Adipocyte (in vitro differentiated cells): ENCODE results near the gene TNKS2.
A peak's percentile ranks its signal among the peaks of the same experiment; 100 is the strongest.
"Not testable (repeated sequence)": the region's sequence is repeated elsewhere in the genome, so short reads cannot be mapped to it uniquely, and the experiment has no call there.

Experiments used
- DNase-seq: peaks from one replicate; pipeline ENCODE4 v3.0.0-alpha.2; 2015; ENCODE audit warnings: low read depth
- H3K27me3 ChIP-seq: replicated peaks from 2 replicates; pipeline ENCODE4 v1.7.0; 2013; ENCODE audit warnings: mild to moderate bottlenecking, low read length, moderate library complexity; ENCODE audit not compliant: control insufficient read depth, insufficient read depth
- H3K36me3 ChIP-seq: 2 replicates; pipeline ENCODE4 v1.7.0; 2013; ENCODE audit warnings: low read length, mild to moderate bottlenecking, moderate library complexity; ENCODE audit not compliant: control insufficient read depth, insufficient read depth, severe bottlenecking
- H3K4me1 ChIP-seq: 2 replicates; pipeline ENCODE4 v1.7.0; 2013; ENCODE audit warnings: mild to moderate bottlenecking, low read length, moderate library complexity; ENCODE audit not compliant: control insufficient read depth, insufficient read depth
- H3K4me3 ChIP-seq: 2 replicates; pipeline ENCODE4 v1.7.0; 2013; ENCODE audit warnings: mild to moderate bottlenecking, low read length, moderate library complexity
- H3K9ac ChIP-seq: 2 replicates; pipeline ENCODE4 v1.7.0; 2013; ENCODE audit warnings: mild to moderate bottlenecking, low read length, moderate library complexity
- H3K9me3 ChIP-seq: 2 replicates; pipeline ENCODE4 v1.7.0; 2013; ENCODE audit warnings: mild to moderate bottlenecking, low read length, moderate library complexity; ENCODE audit not compliant: control insufficient read depth

The TNKS2 gene

DNA sequence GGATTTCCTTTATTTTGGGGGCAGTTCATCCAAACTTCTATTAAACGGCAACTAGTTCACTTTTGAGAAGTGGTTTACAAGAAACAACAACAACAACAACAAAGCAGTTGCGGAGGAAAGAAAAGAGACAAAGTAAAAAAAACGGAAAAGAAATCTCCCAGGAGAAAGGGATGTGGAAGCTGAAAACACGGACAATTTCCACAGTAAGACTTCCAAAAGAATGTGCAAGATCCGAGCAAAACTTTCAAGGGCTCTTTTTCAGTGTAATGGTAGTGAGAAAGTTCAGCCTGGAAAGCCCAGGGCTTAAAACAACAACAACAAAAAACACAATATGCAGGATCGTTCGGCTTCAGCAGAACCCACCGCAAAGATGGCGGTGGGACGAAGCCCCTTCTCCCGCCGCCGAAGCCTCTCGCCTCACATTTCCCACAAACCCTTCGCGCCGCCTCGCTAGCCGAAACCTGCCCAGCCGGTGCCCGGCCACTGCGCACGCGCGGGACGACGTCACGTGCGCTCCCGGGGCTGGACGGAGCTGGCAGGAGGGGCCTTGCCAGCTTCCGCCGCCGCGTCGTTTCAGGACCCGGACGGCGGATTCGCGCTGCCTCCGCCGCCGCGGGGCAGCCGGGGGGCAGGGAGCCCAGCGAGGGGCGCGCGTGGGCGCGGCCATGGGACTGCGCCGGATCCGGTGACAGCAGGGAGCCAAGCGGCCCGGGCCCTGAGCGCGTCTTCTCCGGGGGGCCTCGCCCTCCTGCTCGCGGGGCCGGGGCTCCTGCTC, at the start of gene TNKS2:
TNKS2 (plus strand) TSS at position 553 of the 775 bp plus-strand sequence. CDS start 265 bp downstream, outside the sequence.
- DNase-seq: peak; percentile 98
- H3K9me3 ChIP-seq: no peaks in the 10 kb centered on the region
- H3K9ac ChIP-seq: peak within 1 kb of the TSS; percentile 90

DNA sequence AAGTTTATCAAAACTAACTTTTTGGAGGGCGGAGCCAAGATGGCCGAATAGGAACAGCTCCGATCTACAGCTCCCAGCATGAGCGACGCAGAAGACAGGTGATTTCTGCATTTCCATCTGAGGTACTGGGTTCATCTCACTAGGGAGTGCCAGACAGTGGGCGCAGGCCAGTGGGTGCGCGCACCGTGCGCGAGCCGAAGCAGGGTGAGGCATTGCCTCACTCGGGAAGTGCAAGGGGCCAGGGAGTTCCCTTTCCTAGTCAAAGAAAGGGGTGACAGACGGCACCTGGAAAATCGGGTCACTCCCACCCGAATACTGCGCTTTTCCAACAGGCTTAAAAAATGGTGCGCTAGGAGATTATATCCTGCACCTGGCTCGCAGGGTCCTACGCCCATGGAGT, 48.6 kb upstream of the TNKS2 start:
- not testable (repeated sequence) for H3K9ac ChIP-seq, H3K36me3 ChIP-seq, H3K4me1 ChIP-seq, H3K4me3 ChIP-seq, H3K9me3 ChIP-seq, DNase-seq, H3K27me3 ChIP-seq

More for the DNA sequence above, at the start of gene TNKS2:
- H3K4me3 ChIP-seq: peak within 1 kb of the TSS; percentile 97
- no peaks in the 10 kb centered on the region for H3K36me3 ChIP-seq
- H3K27me3 ChIP-seq: no peaks in the 10 kb centered on the region
- peaks cover 24% of the 10 kb centered on the region for H3K4me1 ChIP-seq

DNA sequence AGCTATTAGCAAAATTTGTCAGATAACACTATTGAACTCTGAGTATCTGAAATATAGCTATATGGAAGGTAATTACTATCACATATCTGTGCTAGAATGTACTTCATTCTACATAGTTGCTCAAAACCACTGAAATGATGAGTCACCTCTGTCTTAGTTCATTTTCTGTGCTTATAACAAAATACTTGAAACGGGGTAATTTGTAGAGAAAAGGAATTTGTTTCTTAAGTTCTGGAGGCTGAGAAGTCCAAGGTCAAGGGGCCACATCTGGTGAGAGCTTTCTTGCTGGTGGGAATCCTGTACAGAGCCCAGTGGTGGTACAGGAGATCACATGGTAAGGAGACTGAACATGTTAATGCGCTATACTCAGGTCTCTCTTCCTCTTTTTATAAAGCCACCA, 41.9 kb upstream of the TNKS2 start:
- no peaks in the 10 kb centered on the region for H3K9me3 ChIP-seq
- H3K9ac ChIP-seq: no peak overlapping the region
- H3K36me3 ChIP-seq: no peaks in the 10 kb centered on the region
- H3K27me3 ChIP-seq: no peaks in the 10 kb centered on the region
- peaks cover 6% of the 10 kb centered on the region for H3K4me1 ChIP-seq
- DNase-seq: peak; percentile 73
- no peak overlapping the region for H3K4me3 ChIP-seq

DNA sequence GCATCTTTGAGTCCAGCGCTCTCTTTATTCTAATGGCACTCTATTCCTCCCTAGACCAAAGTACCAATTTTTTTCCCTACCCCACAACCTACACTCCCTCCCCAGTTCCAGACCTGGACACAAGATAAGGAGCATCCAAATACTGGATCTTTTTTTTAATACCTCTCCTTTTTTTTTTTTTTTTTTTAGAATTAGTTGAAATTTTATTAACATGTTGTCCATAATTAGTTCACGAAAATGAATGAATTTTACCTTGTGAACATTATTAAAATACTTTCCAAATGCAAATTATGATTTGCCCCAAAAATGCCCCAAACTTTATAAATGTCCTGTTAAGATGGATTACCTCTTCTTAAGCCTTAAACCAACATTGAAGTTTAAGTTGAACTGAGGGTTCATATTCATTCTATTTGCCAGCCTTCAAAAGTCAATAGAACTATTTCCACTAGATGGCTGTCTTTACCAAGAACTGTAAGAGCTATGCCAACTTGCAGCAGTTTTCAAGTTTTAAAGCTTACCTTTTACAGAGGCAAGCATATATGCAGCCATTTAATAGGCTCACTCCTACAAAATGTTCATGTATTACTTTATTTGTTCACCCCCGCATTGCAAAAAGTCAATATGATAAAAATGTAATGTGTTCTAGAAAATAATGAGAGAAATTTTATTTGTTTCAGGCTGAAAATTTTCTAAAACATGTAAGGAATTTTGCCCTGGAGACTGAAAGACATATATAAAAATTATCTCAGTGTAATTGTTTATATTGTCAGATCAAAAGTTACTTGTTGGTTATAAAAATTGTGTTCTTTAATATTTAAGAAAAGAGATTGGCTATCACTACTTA, 39.7 kb upstream of the TNKS2 start:
- peaks cover 5% of the 10 kb centered on the region for H3K9me3 ChIP-seq
- H3K4me1 ChIP-seq: peaks cover 6% of the 10 kb centered on the region
- no peaks in the 10 kb centered on the region for H3K36me3 ChIP-seq
- H3K9ac ChIP-seq: no peak overlapping the region
- no peak overlapping the region for H3K4me3 ChIP-seq
- no peaks in the 10 kb centered on the region for H3K27me3 ChIP-seq
- DNase-seq: peak; percentile 86

DNA sequence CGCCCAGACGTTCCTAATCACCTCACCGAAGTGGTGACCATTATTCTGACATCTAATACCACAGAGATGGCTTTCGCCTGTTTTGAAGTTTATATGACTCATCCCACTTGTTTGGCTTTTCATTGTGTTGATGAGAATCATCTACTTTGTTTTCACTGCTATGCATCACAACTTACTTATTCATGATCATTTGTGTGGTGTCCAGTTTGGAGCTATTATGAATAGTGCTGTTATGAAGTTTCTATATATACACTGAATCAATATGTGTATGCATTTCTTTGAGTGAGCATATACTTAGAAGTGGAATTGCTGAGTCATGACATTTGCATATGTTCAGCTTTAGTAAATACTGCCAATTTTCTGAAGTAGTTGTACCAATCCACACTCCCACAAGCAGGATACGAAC, 38.6 kb upstream of the TNKS2 start:
- H3K9ac ChIP-seq: no peak overlapping the region
- DNase-seq: no peak
- no peak overlapping the region for H3K4me3 ChIP-seq
- H3K27me3 ChIP-seq: no peaks in the 10 kb centered on the region
- H3K4me1 ChIP-seq: peaks cover 6% of the 10 kb centered on the region
- H3K9me3 ChIP-seq: peaks cover 5% of the 10 kb centered on the region
- H3K36me3 ChIP-seq: no peaks in the 10 kb centered on the region

DNA sequence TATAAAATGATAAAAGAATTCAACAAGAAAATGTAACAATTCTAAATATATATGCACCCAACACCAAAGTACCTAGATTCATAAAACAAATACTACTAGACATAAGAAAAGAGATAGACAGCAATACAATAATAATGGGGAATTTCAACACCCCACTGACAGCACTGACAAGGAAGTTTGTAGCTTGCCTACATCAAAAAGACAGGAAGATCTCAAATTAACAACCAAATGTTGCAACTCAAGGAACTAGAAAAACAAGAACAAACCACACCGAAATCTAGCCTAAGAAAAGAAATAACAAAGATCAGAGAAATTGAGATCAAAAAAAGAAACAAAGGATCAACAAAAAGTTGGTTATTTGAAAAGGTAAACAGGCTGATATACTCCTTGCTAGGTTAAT, 36.5 kb upstream of the TNKS2 start:
- no peaks in the 10 kb centered on the region for H3K36me3 ChIP-seq
- DNase-seq: no peak
- H3K4me1 ChIP-seq: no peaks in the 10 kb centered on the region
- no peak overlapping the region for H3K4me3 ChIP-seq
- H3K9ac ChIP-seq: no peak overlapping the region
- H3K27me3 ChIP-seq: no peaks in the 10 kb centered on the region
- peaks cover 5% of the 10 kb centered on the region for H3K9me3 ChIP-seq

DNA sequence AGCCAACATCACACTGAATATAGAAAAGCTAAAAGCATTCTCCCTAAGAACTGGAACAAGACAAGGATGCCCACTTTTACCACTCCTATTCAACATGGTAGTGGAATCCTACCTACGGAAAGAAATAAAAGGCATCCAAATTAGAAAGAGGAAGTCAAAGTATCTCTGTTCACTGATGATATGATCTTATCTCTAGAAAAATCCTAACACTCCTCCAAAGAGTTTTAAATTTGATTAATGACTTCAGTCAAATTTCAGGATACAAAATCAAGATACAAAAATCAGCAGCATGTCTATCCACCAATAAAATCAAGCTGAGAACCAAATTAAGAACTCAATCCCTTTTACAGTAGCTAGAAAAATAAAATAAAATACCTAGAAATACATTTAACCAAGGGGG, 35.3 kb upstream of the TNKS2 start:
- H3K9me3 ChIP-seq: peaks cover 5% of the 10 kb centered on the region
- DNase-seq: no peak
- H3K27me3 ChIP-seq: no peaks in the 10 kb centered on the region
- H3K4me1 ChIP-seq: no peaks in the 10 kb centered on the region
- H3K4me3 ChIP-seq: no peak overlapping the region
- H3K36me3 ChIP-seq: no peaks in the 10 kb centered on the region
- no peak overlapping the region for H3K9ac ChIP-seq

DNA sequence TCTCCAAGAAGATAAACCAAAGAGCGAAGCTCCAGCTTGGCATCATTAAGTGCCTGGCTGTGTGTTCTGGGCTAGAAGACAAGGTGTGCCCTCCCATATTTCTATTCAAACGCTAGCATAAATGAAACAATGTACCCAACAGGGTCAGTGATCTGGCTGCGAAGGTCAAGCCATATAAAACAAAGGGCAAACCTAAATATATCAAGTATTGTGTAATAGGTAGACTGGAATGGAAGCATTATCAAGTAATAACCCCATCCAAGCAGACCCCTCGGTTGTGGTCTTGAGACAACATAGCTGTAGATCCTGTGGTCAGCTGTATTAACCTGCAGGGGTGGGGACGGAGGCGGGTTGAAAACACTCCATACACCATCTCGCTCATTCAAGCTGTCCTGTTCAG, 31.6 kb upstream of the TNKS2 start:
- DNase-seq: no peak
- H3K4me1 ChIP-seq: no peaks in the 10 kb centered on the region

DNA sequence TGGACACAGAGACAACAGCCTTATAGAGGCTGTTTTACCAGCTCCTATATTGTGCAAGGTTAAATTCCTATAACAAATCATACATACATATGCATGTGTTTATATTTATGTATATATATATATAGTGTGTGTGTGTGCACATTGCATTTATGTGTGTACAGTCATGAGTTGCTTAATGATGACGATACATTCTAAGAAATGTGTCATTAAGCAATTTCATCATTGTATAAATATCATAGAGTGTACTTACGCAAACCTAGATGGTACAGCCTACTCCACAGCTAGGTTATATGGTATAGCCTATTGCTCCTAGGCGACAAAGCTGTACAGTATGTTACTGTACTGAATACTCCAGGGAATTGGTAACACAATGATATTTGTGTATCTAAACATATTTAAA, 30.1 kb upstream of the TNKS2 start:
- Histone ChIP-seq H3K4me1 (no peaks in the 10 kb centered on the region), H3K4me3 (no peak overlapping the region), H3K36me3 (no peaks in the 10 kb centered on the region), H3K9me3 (peaks cover 5% of the 10 kb centered on the region), H3K9ac (no peak overlapping the region), H3K27me3 (no peaks in the 10 kb centered on the region)
- no peak for DNase-seq

More for the DNA sequence above, 31.6 kb upstream of the TNKS2 start:
- Histone ChIP-seq H3K4me3 (no peak overlapping the region), H3K27me3 (no peaks in the 10 kb centered on the region), H3K9ac (no peak overlapping the region), H3K9me3 (peaks cover 5% of the 10 kb centered on the region), H3K36me3 (no peaks in the 10 kb centered on the region)

DNA sequence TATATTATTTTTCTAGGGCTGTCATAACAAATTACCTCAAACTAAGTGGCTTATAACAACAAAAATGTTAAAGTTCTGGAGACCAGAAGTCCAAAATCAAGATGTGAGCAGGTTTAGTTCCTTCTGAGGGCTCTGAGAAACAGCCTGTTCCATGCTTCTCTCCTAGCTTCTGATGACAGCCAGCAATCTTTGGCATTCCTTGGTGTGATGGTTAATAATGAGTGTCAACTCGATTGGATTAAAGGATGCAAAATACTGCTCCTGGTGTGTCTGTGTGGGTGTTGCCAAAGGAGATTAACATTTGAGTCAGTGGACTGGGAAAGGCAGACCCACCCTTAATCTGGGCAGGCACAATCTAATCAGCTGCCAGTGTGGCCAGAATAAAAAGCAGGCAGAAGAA, 26.3 kb upstream of the TNKS2 start:
- no peaks in the 10 kb centered on the region for H3K9me3 ChIP-seq
- H3K9ac ChIP-seq: no peak overlapping the region
- H3K4me1 ChIP-seq: no peaks in the 10 kb centered on the region
- H3K27me3 ChIP-seq: no peaks in the 10 kb centered on the region
- no peak overlapping the region for H3K4me3 ChIP-seq
- H3K36me3 ChIP-seq: no peaks in the 10 kb centered on the region
- DNase-seq: no peak

DNA sequence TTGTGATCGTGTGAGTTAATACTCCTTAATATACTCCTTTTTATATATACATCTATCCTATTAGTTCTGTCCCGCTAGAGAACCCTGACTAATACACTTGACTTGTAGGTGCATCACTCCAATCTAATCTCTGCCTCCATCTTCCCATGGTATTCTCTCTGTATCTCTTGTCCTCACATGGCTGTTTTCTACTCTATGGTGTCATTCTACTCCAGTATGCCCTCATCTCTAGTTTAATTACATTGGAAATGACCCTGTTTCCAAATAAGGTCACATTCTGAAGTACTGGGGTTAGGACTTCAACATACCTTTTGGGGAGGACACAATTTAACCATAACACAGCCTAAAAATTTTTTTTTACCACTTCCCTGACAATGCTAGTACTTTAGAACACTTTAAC, 25.8 kb upstream of the TNKS2 start:
- Histone ChIP-seq H3K27me3 (no peaks in the 10 kb centered on the region), H3K9ac (no peak overlapping the region), H3K36me3 (no peaks in the 10 kb centered on the region), H3K9me3 (no peaks in the 10 kb centered on the region), H3K4me1 (no peaks in the 10 kb centered on the region), H3K4me3 (no peak overlapping the region)
- no peak for DNase-seq
